Testis (tissue), 2 donors: ENCODE measurements around the gene ASCC1.

Experiments used
- CTCF ChIP-seq, 3 experiments: fragments of 450-650 bp in 2 of 3; fragments of 200-600 bp in 1 of 3; sonication (generic) in 1 of 3; IDR thresholded peaks; one replicate each; pipeline ENCODE4 v1.5.1; 2016 to 2019; ENCODE audit warnings: antibody characterized with exemption in 3 of 3, mild to moderate bottlenecking in 2 of 3, moderate library complexity in 1 of 3
- POLR2A ChIP-seq: fragments of 450-650 bp; IDR thresholded peaks from one replicate; pipeline ENCODE4 v1.6.1; 2017; ENCODE audit warnings: antibody characterized with exemption, mild to moderate bottlenecking, moderate library complexity

- TF ChIP-seq CTCF (IDR thresholded peaks at IDR 0.05) (no peak), POLR2A (no peak)
Observed at GRCh38 chr10:72263613-72264241, 47.7 kb upstream of the ASCC1 start.
